HUES48 (cell line): Measurements from ENCODE around the gene IL13.
"Not testable (repeated sequence)": the region's sequence is repeated elsewhere in the genome, so short reads cannot be mapped to it uniquely, and the experiment has no call there.

Source experiments
- H3K27ac ChIP-seq: one replicate; pipeline ENCODE4 v1.7.0; 2013; ENCODE audit warnings: low read depth, low read length, inconsistent platforms
- H3K27me3 ChIP-seq: 2 replicates; pipeline ENCODE4 v1.6.1; 2013; ENCODE audit warnings: mild to moderate bottlenecking, low read length; ENCODE audit not compliant: control insufficient read depth, insufficient read depth
- H3K36me3 ChIP-seq: 2 replicates; pipeline ENCODE4 v1.6.1; 2013; ENCODE audit warnings: low read length; ENCODE audit not compliant: control insufficient read depth, insufficient read depth
- H3K4me1 ChIP-seq: 2 replicates; pipeline ENCODE4 v1.6.1; 2013; ENCODE audit warnings: mild to moderate bottlenecking, low read length; ENCODE audit not compliant: control insufficient read depth, insufficient read depth
- H3K4me3 ChIP-seq: 2 replicates; pipeline ENCODE4 v1.5.1; 2013; ENCODE audit warnings: mild to moderate bottlenecking, low read depth, low read length
- H3K9ac ChIP-seq: 2 replicates; pipeline ENCODE4 v1.6.1; 2013; ENCODE audit warnings: mild to moderate bottlenecking, low read depth, low read length, moderate library complexity
- H3K9me3 ChIP-seq: 2 replicates; pipeline ENCODE4 v1.6.1; 2013; ENCODE audit warnings: low read length; ENCODE audit not compliant: control insufficient read depth, insufficient read depth

IL13 gene

GRCh38 chr5:132681983-132682382, 24.0 kb downstream of the IL13 start:
- Histone ChIP-seq H3K27me3 (no peaks in the 10 kb centered on the region), H3K9me3 (no peaks in the 10 kb centered on the region), H3K4me1 (no peaks in the 10 kb centered on the region), H3K4me3 (no peak overlapping the region), H3K9ac (no peak overlapping the region), H3K27ac (no peak overlapping the region), H3K36me3 (no peaks in the 10 kb centered on the region)

DNA sequence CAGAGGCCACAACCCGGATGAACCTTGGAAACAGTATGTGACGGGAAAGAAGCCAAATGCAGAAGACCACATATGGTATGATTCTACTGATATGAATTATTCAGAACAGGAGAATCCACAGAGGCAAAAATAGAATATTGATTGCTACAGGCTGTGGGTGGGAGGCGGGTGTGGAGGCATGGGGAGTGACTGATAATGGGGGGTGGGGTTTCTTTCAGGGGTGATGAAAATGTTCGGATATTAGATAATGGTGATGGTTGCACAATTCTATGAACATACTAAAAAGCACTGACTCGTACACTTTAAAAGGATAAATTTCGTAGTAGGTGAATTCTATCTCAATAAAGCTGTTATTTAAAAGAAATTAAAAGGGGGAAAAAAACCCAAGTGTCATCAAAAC, 26.5 kb downstream of the IL13 start:
- Histone ChIP-seq H3K9me3 (no peaks in the 10 kb centered on the region), H3K9ac (no peak overlapping the region), H3K4me1 (no peaks in the 10 kb centered on the region), H3K27ac (no peak overlapping the region), H3K4me3 (no peak overlapping the region), H3K36me3 (no peaks in the 10 kb centered on the region), H3K27me3 (no peaks in the 10 kb centered on the region)

DNA sequence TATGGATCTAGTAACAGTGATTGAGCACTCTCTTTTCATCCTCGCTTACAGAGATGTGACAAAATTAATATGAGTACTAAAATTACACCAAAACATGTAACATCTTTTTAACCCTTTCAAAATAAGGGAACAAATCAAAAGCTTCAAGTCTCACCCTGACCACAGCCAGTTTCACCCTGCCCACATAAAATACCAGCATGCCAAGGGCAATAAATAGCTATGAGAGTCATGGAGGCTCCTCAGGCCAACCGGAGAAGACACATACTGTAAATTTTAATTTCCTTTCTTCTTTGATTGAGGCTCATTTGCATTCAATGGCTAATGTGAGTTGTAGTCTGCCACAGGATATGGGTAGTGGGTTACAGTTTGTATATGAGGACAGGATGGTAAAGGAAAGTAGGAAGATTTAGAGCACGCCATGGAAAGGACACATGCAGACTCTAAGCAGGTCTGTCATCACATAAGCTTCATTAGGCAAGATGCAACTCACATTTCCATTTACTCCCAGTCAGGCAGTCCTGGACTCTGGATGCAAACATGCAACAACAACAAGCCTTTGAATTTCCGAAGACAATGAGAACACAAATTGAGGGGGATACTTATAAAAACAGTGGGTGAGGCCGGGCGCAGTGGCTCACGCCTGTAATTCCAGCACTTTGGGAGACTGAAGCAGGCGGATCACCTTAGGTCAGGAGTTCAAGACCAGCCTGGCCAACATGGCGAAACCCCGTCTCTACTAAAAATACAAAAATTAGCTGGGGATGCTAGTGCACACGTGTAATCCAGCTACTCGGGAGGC, 27.1 kb downstream of the IL13 start:
- Histone ChIP-seq H3K27me3 (no peaks in the 10 kb centered on the region), H3K36me3 (no peaks in the 10 kb centered on the region), H3K4me3 (no peak overlapping the region), H3K9me3 (no peaks in the 10 kb centered on the region), H3K9ac (no peak overlapping the region), H3K27ac (no peak overlapping the region), H3K4me1 (no peaks in the 10 kb centered on the region)

GRCh38 chr5:132686193-132686592, 28.2 kb downstream of the IL13 start:
- no peaks in the 10 kb centered on the region for H3K4me1 ChIP-seq
- H3K27ac ChIP-seq = no peak overlapping the region
- no peaks in the 10 kb centered on the region for H3K27me3 ChIP-seq
- H3K9me3 ChIP-seq = no peaks in the 10 kb centered on the region
- no peak overlapping the region for H3K4me3 ChIP-seq
- no peaks in the 10 kb centered on the region for H3K36me3 ChIP-seq
- H3K9ac ChIP-seq = no peak overlapping the region

DNA sequence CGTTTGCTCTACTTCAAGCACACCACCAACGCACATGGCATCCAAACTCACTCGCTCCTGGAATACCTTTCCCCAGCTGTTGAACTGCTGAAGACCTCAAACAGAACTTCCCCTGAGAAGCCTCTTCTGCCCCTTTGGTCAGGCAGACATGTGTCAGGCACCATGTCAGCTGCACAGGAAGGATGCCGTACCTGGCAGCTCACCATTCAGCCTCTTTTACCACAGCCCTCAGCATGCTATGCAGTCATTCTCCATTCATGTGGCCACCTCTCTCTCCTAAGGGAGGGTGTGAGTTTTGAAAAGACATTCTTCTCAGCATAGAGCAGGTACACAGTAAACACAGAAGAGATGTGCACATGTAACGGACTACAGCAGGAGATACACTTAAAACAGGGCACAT, 30.0 kb downstream of the IL13 start:
- Histone ChIP-seq H3K4me3 (no peak overlapping the region), H3K4me1 (no peaks in the 10 kb centered on the region), H3K9ac (no peak overlapping the region), H3K27ac (no peak overlapping the region), H3K27me3 (no peaks in the 10 kb centered on the region), H3K36me3 (no peaks in the 10 kb centered on the region), H3K9me3 (no peaks in the 10 kb centered on the region)

GRCh38 chr5:132688536-132689339, 30.8 kb downstream of the IL13 start:
- Histone ChIP-seq H3K9ac (no peak overlapping the region), H3K9me3 (no peaks in the 10 kb centered on the region), H3K27me3 (no peaks in the 10 kb centered on the region), H3K4me3 (no peak overlapping the region), H3K4me1 (no peaks in the 10 kb centered on the region), H3K27ac (no peak overlapping the region), H3K36me3 (no peaks in the 10 kb centered on the region)

DNA sequence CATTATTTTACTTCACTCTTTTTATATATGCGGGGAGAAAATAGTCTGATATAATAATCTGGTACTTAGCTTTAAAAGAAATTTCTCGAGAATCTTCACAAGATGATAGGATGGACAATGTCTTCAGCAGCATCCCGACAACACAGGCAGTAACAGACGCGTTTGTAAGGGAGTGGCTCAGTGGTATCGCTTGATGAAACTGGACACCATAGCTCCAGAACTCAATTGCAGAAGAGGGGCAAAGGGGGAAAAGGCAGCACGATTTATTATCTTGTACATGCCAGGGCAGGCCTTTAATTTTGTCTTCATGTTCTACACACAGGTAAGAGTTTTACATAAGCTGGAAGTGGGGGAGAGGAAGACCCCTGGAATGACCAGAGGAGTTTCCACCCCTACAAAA, 31.5 kb downstream of the IL13 start:
- Histone ChIP-seq H3K4me3 (no peak overlapping the region), H3K27ac (no peak overlapping the region), H3K36me3 (no peaks in the 10 kb centered on the region), H3K9me3 (no peaks in the 10 kb centered on the region), H3K27me3 (no peaks in the 10 kb centered on the region), H3K9ac (no peak overlapping the region), H3K4me1 (no peaks in the 10 kb centered on the region)

GRCh38 chr5:132690156-132690555, 32.2 kb downstream of the IL13 start:
- Histone ChIP-seq H3K4me3 (no peak overlapping the region), H3K9me3 (no peaks in the 10 kb centered on the region), H3K9ac (no peak overlapping the region), H3K36me3 (no peaks in the 10 kb centered on the region), H3K27ac (no peak overlapping the region), H3K27me3 (no peaks in the 10 kb centered on the region), H3K4me1 (no peaks in the 10 kb centered on the region)

GRCh38 chr5:132691755-132692631, 34.0 kb downstream of the IL13 start:
- not testable (repeated sequence) for H3K36me3 ChIP-seq, H3K27ac ChIP-seq, H3K9ac ChIP-seq, H3K4me1 ChIP-seq, H3K27me3 ChIP-seq, H3K4me3 ChIP-seq, H3K9me3 ChIP-seq

DNA sequence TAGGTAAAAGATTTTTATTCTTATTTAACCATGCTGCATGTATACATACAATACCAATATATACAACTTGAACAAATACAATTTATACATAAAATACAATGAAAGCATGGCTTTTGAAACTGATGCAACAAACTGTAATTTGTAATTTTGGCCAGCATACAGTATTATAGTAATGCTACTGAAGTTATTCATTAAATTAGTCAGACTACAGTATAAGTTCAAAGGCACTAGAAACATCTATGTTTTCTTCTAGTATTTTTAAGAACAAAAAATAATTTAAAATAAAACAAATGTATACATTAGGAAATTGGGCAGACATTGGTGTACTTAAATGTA, 34.6 kb downstream of the IL13 start:
- no peaks in the 10 kb centered on the region for H3K4me1 ChIP-seq

GRCh38 chr5:132695956-132696355, 38.0 kb downstream of the IL13 start:
- Histone ChIP-seq H3K27ac (no peak overlapping the region), H3K4me1 (no peaks in the 10 kb centered on the region), H3K4me3 (no peak overlapping the region), H3K27me3 (no peaks in the 10 kb centered on the region), H3K9me3 (no peaks in the 10 kb centered on the region), H3K9ac (no peak overlapping the region), H3K36me3 (peaks cover 25% of the 10 kb centered on the region)

More for the DNA sequence above, 34.6 kb downstream of the IL13 start:
- Histone ChIP-seq H3K27me3 (no peaks in the 10 kb centered on the region), H3K9ac (no peak overlapping the region), H3K4me3 (no peak overlapping the region), H3K27ac (no peak overlapping the region), H3K36me3 (no peaks in the 10 kb centered on the region), H3K9me3 (no peaks in the 10 kb centered on the region)
